ENCODE results near the gene ROR2. TPM values are rescaled to one million over a fixed set of nuclear protein-coding genes. Genes with fewer than 3 reads are reported as not detected.

Gene ROR2
- total RNA-seq, 1 experiment from 2014 or later, result 0.66 TPM

DNA sequence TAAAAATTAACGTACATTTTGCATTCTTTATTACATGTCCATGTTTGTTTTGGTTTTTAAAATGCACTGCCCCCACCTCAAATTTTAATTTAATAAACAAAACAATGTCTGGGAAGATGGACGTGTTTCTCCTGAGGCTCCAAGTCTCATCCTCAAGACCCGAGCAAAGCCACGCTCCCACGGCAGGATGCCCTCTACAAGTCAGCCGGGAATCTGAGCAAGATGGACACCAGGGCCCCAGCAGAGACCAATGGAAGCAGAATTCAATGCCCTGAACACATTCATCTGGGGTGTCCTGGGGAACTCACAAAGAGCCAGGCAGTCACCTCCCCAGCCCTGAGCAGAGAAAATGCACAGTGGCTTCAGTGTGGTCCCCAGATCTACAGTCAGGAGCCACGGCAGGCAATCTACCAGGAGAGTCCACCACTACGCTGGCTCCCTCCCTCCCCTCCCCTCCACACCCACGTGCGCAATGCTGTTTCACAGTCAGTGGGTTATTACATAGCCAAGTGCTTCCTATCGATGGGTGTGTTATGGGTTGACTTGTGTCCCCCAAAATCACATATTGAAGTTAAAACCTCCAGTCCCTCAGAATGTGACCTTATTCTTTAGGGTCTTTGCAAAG lies 129.8 kb downstream of the ROR2 start:
- no peak for DNase-seq (ENCODE audit: low read depth in 1 of 2, low spot score in 2 of 2)
- no peak overlapping the region for H3K27ac ChIP-seq
- H3K27me3 ChIP-seq (replicated peaks), result no peaks in the 10 kb centered on the region; the same call in none of the 2 replicates
- H3K9me3 ChIP-seq (replicated peaks), result no peaks in the 10 kb centered on the region
- no peak overlapping the region for H3K4me3 ChIP-seq
- H3K4me1 ChIP-seq (replicated peaks), result no peaks in the 10 kb centered on the region; the same call in 1 of the 2 replicates
- H3K36me3 ChIP-seq, result no peaks in the 10 kb centered on the region

DNA sequence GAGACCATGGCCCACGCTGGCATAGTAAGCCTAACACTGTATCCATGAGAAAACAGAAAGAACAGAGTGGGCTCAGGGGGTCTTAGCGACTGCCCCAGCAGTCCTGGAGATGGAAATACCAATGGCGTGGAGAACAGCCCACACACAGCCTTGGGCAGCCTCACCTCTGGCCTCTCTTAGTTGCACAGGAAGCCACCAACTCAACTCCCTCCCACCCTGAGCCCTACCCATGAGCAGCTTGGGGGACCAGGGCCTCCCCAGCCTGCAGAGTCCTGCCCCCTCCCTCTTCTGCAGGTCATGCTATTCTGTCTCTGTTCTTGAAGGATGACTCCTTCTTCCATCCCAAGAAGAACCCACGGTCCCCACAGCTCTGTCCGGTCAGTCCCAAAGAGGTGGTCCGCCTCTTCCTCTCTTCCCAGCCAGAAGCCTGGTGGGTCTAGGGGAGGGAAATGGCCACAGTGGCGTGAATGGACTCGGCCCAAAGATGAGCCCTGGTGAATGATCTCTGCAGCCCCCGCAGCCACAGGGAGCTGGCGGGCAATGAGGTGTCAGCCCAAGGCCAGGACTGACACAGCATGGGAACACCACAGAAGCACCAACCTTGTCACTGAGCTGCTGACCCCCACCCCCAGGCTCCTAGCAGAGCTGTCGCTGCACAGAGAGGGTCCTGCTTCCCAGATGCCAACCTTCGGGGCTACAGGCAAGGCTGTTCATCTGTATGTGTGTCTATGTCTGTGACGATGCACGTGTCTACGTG lies 131.2 kb downstream of the ROR2 start:
- no peaks in the 10 kb centered on the region; the same call in none of the 2 replicates for H3K27me3 ChIP-seq (replicated peaks)
- no peaks in the 10 kb centered on the region for H3K36me3 ChIP-seq
- H3K27ac ChIP-seq, result no peak overlapping the region
- H3K9me3 ChIP-seq (replicated peaks), result no peaks in the 10 kb centered on the region
- H3K4me1 ChIP-seq (replicated peaks), result no peaks in the 10 kb centered on the region; the same call in 1 of the 2 replicates
- DNase-seq (ENCODE audit: low read depth in 1 of 2, low spot score in 2 of 2), result no peak
- H3K4me3 ChIP-seq, result no peak overlapping the region

DNA sequence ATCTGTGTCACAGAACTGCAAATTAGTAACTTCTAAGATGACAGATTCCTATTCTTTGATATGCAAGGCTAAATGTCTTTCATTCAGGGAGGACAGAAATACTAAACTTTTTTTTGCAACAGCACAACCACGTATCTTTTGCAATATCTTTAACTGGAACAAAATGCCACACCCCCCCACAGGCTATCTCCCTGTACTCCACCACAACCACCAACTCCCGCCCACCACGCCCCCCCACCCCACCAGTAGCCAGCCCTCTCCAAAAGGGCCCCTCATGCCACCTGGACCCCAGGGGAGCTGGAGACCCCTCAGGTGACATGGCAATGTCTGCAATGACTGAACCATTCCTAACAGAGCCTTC lies 131.8 kb downstream of the ROR2 start:
- Histone ChIP-seq H3K9me3 (replicated peaks) (no peaks in the 10 kb centered on the region), H3K4me3 (no peak overlapping the region), H3K27ac (no peak overlapping the region), H3K4me1 (replicated peaks) (no peaks in the 10 kb centered on the region; the same call in 1 of the 2 replicates), H3K36me3 (no peaks in the 10 kb centered on the region), H3K27me3 (replicated peaks) (no peaks in the 10 kb centered on the region; the same call in none of the 2 replicates)
- no peak for DNase-seq (ENCODE audit: low read depth in 1 of 2, low spot score in 2 of 2)

DNA sequence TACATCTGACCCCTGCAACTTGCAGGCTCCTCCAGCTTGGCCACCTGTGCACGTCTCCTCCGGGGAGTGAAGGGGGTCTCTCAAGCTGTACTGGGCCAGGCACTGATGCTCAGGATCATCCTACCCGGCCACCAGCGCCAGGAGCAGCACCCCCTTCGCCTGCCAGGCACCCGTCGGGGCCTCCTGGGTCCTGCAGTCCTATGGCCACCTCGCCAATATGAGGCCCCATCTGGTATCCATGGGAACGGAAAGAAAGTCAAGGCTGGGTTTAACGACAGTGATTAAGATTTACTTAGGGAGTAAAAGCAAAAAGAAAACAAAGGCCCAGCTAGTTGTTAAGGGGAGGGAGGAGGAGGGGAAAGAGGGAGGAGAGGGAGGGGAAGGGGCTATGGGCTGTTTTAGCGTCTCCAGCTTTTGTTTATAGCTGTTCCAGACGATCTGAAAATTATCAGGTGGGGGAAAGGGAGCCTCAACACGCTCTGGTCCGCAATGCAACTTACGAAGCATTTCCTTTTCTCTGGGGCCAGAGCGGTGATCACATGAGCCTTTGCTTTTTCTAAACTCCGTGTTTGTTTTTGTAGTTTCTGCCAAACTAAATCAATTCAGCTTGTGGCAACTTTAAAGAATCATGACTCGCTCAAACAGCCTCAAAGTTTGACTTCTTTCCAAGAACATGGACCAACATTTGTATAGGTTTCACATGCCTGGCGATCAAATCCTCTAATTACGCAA lies 132.4 kb downstream of the ROR2 start:
- Histone ChIP-seq H3K27me3 (replicated peaks) (no peaks in the 10 kb centered on the region; the same call in none of the 2 replicates), H3K27ac (no peak overlapping the region), H3K9me3 (replicated peaks) (no peaks in the 10 kb centered on the region), H3K36me3 (no peaks in the 10 kb centered on the region), H3K4me3 (no peak overlapping the region), H3K4me1 (replicated peaks) (no peaks in the 10 kb centered on the region; the same call in 1 of the 2 replicates)
- peak in 1 of 2 experiments; percentile 11 for DNase-seq (ENCODE audit: low read depth in 1 of 2, low spot score in 2 of 2)

DNA sequence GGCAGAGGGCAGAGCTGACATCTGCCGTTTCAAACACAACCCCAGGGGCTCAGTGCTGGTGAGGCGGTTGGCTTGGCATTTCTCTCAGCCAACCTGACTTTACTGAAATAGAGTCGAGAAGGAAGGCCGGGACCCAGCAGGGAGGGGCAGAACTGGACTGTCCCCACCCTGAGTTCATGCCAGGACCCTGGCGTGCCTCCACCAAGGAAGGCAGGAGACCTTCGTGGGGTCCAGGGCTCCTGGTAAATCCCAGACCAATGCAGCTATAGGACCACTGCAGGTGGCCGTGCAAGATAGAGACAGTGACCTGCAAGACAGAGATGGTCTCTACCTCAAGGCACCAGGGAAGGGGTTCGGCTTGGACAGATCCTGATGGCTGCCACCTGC lies 132.9 kb downstream of the ROR2 start:
- Histone ChIP-seq H3K27ac (no peak overlapping the region), H3K36me3 (no peaks in the 10 kb centered on the region), H3K4me1 (replicated peaks) (no peaks in the 10 kb centered on the region; the same call in 1 of the 2 replicates), H3K27me3 (replicated peaks) (no peaks in the 10 kb centered on the region; the same call in none of the 2 replicates), H3K9me3 (replicated peaks) (no peaks in the 10 kb centered on the region), H3K4me3 (no peak overlapping the region)
- DNase-seq (ENCODE audit: low read depth in 1 of 2, low spot score in 2 of 2), result no peak

DNA sequence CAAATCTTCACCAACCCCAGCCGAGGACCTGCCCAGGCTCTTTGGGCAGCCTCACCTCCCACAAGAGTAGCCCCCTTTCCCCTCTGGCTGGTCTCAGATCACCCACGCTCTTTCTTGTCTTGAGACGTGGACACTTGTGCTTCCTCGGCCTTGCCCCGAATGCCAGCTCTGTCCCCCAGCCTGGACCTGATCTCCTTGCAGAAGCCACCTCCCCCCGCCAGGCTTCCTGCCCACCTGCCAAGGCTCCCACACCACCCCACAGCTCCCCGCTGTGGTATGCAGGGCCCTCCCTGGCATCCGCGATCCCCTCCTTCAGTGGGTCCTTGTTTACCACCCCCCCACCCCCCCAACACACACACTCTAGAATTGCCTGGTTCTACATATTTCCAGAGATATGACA lies 133.7 kb downstream of the ROR2 start:
- H3K4me1 ChIP-seq (replicated peaks), result no peaks in the 10 kb centered on the region; the same call in 1 of the 2 replicates
- H3K27ac ChIP-seq, result no peak overlapping the region
- no peak for DNase-seq (ENCODE audit: low read depth in 1 of 2, low spot score in 2 of 2)

DNA sequence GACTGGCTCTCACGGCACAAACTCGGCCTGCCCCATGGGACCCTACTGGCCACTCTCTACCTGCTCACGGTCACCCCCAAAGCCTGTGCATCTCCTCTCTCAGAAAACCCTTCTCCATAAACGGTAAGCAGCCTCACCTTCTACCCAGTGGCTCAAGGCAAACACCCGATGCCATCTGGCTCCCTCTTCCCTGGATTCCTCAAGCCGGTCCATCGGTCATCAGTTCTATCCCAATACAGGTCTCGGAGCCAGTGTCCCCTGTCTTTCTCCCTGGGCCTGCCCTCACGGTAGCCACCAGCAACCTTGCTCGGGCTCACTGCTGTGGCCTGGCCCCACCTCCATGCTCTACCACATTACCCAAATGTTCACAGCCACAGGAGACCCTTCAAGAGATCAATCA lies 134.1 kb downstream of the ROR2 start:
- DNase-seq (ENCODE audit: low read depth in 1 of 2, low spot score in 2 of 2), result no peak
- Histone ChIP-seq H3K9me3 (replicated peaks) (no peaks in the 10 kb centered on the region), H3K36me3 (no peaks in the 10 kb centered on the region), H3K27ac (no peak overlapping the region), H3K4me1 (replicated peaks) (no peaks in the 10 kb centered on the region; the same call in 1 of the 2 replicates), H3K4me3 (no peak overlapping the region), H3K27me3 (replicated peaks) (no peaks in the 10 kb centered on the region; the same call in 1 of the 2 replicates)

More for the DNA sequence above, 133.7 kb downstream of the ROR2 start:
- Histone ChIP-seq H3K4me3 (no peak overlapping the region), H3K9me3 (replicated peaks) (no peaks in the 10 kb centered on the region), H3K36me3 (no peaks in the 10 kb centered on the region), H3K27me3 (replicated peaks) (no peaks in the 10 kb centered on the region; the same call in 1 of the 2 replicates)

DNA sequence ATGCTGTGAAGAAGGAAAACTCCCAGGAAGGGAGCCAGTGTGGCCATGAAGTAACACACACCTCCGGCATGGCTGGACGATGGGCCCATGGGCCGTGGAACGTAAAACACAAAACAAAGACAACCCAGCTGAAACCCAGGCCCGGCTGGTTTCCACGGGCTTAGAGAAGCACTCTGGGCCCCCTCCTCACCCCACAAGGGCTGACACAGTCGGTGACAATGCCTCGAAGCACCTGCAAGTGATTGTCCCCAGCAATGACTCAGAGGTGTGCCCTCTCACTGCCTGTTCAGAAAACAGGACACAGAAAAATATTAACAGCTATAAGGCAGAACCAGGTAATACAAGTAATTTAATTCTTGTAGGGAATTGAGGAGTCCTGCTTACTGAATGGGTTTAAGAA lies 135.3 kb downstream of the ROR2 start:
- DNase-seq (ENCODE audit: low read depth in 1 of 2, low spot score in 2 of 2), result no peak
- Histone ChIP-seq H3K4me1 (replicated peaks) (no peaks in the 10 kb centered on the region; the same call in 1 of the 2 replicates), H3K9me3 (replicated peaks) (no peaks in the 10 kb centered on the region), H3K27me3 (replicated peaks) (no peaks in the 10 kb centered on the region; the same call in 1 of the 2 replicates), H3K36me3 (no peaks in the 10 kb centered on the region), H3K4me3 (no peak overlapping the region), H3K27ac (no peak overlapping the region)

DNA sequence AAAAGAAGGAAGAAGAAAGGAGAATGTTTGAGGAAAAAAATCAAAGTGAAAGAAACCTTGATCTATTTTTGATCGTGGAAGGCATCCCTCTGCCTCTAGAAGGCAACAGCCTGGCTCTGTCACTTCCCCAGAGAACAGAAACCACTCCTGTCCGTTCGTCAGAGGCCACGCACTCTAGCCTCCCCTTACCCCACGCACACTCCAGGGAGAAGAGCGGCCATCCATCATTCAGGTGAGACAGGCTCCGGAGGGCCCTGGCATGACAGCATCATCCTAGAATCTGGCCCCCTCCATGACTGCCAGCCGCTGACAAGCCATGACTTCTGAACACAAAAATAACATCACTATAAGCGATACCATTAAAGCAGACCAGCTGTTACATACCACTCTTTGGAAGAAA lies 135.8 kb downstream of the ROR2 start:
- H3K4me3 ChIP-seq, result no peak overlapping the region
- H3K36me3 ChIP-seq, result no peaks in the 10 kb centered on the region
- H3K27ac ChIP-seq, result no peak overlapping the region
- H3K27me3 ChIP-seq (replicated peaks), result no peaks in the 10 kb centered on the region; the same call in 1 of the 2 replicates
- no peaks in the 10 kb centered on the region; the same call in 1 of the 2 replicates for H3K4me1 ChIP-seq (replicated peaks)
- H3K9me3 ChIP-seq (replicated peaks), result no peaks in the 10 kb centered on the region
- no peak for DNase-seq (ENCODE audit: low read depth in 1 of 2, low spot score in 2 of 2)

DNA sequence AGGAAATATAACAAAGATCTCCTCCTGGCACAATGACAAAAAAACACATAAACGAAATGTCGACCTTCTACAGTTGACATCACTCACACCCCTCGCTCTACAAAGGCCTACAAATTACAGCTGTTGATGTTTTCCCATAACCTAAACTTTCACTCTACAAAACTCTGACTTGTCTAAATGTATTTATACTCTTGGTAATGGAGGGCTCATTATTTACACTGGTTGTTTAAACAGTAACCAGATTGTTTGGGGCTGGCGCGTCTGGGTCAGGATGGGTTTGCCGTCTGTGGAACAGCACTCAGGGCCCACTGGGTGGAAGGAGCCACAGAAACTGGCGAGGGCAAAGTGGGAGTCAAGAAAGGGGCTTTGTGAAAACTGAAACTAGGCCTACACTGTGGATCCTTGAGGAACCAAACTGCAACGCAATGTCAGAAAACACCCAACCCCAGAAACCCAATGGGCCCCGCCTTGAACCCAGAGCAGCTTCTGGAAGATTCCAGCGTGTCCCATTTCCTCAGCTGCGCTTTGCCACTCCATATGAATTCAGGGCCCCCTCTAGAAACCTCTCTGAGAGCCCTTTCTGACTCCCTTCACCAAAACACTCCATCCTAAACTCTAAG lies 136.7 kb downstream of the ROR2 start:
- no peaks in the 10 kb centered on the region; the same call in 1 of the 2 replicates for H3K4me1 ChIP-seq (replicated peaks)
- H3K27ac ChIP-seq, result no peak overlapping the region
- H3K36me3 ChIP-seq, result no peaks in the 10 kb centered on the region
- DNase-seq (ENCODE audit: low read depth in 1 of 2, low spot score in 2 of 2), result peak in 1 of 2 experiments; percentile 29
- no peaks in the 10 kb centered on the region for H3K27me3 ChIP-seq (replicated peaks)
- H3K4me3 ChIP-seq, result no peak overlapping the region
- no peaks in the 10 kb centered on the region for H3K9me3 ChIP-seq (replicated peaks)

DNA sequence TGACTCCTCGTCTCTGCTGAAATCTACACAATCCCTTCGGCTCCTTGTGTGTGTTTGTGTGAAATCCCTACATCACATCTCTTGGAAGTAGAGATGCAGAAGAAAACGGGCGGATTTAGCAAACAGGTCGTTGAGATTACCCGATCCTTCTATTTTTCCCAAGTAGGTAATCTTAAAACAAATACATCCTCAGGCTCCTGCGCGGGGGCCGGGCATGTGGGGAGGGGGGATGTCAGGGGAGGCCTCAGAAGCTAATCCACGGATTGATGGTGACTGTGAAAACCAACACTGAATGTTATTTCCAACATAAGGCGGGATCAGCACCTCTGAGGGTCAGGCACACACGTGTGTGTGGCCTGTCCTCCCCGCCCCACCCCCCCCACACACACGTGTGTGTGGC lies 137.8 kb downstream of the ROR2 start:
- H3K4me3 ChIP-seq, result no peak overlapping the region
- H3K9me3 ChIP-seq (replicated peaks), result no peaks in the 10 kb centered on the region
- no peak overlapping the region for H3K27ac ChIP-seq
- no peaks in the 10 kb centered on the region for H3K27me3 ChIP-seq (replicated peaks)
- no peaks in the 10 kb centered on the region; the same call in 1 of the 2 replicates for H3K4me1 ChIP-seq (replicated peaks)
- H3K36me3 ChIP-seq, result no peaks in the 10 kb centered on the region
- no peak for DNase-seq (ENCODE audit: low read depth in 1 of 2, low spot score in 2 of 2)

DNA sequence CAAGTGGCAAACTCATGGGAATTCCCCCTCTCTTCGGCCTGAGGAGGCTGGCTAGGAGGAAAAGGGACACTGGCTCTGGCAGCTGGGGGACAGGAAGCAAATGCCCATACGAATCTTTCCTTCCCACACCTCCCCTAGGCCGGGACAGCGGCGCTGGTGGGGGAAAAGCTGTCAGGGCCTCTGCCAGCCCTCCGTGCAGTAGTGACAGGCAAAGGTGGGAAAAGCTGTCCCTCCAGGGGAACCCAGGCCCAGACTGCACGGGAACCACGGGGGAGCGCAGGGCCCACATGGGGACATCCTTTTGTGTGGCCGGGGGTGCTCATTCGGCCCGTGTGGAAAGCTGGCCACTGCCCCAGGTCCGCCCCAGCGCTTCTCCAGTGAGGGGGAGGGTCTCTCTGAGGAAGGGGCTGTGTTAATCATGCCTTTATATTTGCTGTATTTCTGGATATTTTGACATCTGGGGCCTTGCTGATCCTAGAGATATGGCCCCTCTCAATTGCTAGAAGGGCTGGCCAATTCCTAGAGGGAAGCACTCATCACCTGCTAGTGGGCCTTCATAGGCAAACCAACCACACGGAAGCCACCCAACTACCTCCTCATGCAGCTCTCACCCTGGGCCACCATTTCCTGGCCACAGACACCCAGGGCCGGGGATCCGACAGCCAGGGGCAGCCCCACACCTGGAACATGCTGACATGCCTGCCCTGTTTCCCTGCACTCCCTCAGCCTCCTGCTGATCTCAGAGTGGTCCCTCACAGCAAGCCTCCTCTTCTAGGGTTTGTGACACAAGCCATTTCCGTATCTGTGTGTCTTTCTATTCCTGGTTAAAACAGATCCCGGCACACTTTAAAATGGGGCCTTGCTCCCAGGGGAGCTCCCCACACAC lies 138.8 kb downstream of the ROR2 start:
- no peaks in the 10 kb centered on the region for H3K4me1 ChIP-seq (replicated peaks)
- no peaks in the 10 kb centered on the region for H3K27me3 ChIP-seq (replicated peaks)
- H3K9me3 ChIP-seq (replicated peaks), result no peaks in the 10 kb centered on the region
- no peak overlapping the region for H3K4me3 ChIP-seq
- H3K36me3 ChIP-seq, result no peaks in the 10 kb centered on the region
- H3K27ac ChIP-seq, result no peak overlapping the region
- no peak for DNase-seq (ENCODE audit: low read depth in 1 of 2, low spot score in 2 of 2)
